GM21447 (cell line): ENCODE measurements around the gene LHFPL2.
A peak's percentile ranks its signal among the peaks of the same experiment; 100 is the strongest.

Experiments
- ATAC-seq: cut with Tn5 transposase; IDR thresholded peaks from one replicate; pipeline ENCODE4 v1.9.1; 2021; ENCODE audit not compliant: unreplicated experiment

LHFPL2 gene

GRCh38 chr5:78526049-78526525 is 122.5 kb downstream of the LHFPL2 start:
- ATAC-seq: no peak

- no peak for ATAC-seq
Measured at GRCh38 chr5:78523314-78524193, 125.0 kb downstream of the LHFPL2 start.

GRCh38 chr5:78522476-78523260 is 125.9 kb downstream of the LHFPL2 start:
- ATAC-seq: no peak

- no peak for ATAC-seq
Measured at GRCh38 chr5:78521455-78521854, 127.1 kb downstream of the LHFPL2 start.

- ATAC-seq: no peak
Measured at GRCh38 chr5:78519198-78519941, 129.2 kb downstream of the LHFPL2 start.

- ATAC-seq: no peak
Measured at GRCh38 chr5:78518365-78519197, 130.0 kb downstream of the LHFPL2 start.

GRCh38 chr5:78515670-78516069 is 132.9 kb downstream of the LHFPL2 start:
- ATAC-seq: no peak

GRCh38 chr5:78514427-78515330 is 133.9 kb downstream of the LHFPL2 start:
- no peak for ATAC-seq

GRCh38 chr5:78513441-78513840 is 135.1 kb downstream of the LHFPL2 start:
- no peak for ATAC-seq

- no peak for ATAC-seq
Measured at GRCh38 chr5:78512435-78512834, 136.1 kb downstream of the LHFPL2 start.

GRCh38 chr5:78511121-78511906 is 137.3 kb downstream of the LHFPL2 start:
- no peak for ATAC-seq

- ATAC-seq: peak; percentile 79
Measured at GRCh38 chr5:78509884-78510769, 138.4 kb downstream of the LHFPL2 start.

GRCh38 chr5:78509145-78509865 is 139.3 kb downstream of the LHFPL2 start:
- ATAC-seq: no peak

GRCh38 chr5:78508186-78508765 is 140.3 kb downstream of the LHFPL2 start:
- ATAC-seq: no peak

- no peak for ATAC-seq
Measured at GRCh38 chr5:78507531-78507930, 141.0 kb downstream of the LHFPL2 start.

GRCh38 chr5:78506261-78507024 is 142.1 kb downstream of the LHFPL2 start:
- ATAC-seq: no peak
